Measurements from ENCODE around the gene SULT1A1. TPM values are rescaled to one million over a fixed set of nuclear protein-coding genes. Genes with fewer than 3 reads are reported as not detected.

Gene SULT1A1
- total and polyA plus RNA-seq, 2 of the 8 experiments (the other 6 are each of a cell fraction or from before 2014, with no cell fraction given) = 2.1 to 4.0 TPM

GRCh38 chr16:28563218-28563617, 46.6 kb downstream of the SULT1A1 start:
- Histone ChIP-seq H3K4ac (replicated peaks; ENCODE audit: insufficient read length, low read depth, low read length) (no peak overlapping the region), H3K9ac (replicated peaks in 1 of 4; ENCODE audit: extremely low read depth in 1 of 4, low read depth in 3 of 4, low read length in 3 of 4) (no peak overlapping the region), H4K5ac (ENCODE audit: insufficient read length, low read depth, low read length) (no peak overlapping the region), H3K79me2 (ENCODE audit: control insufficient read depth in 1 of 2, insufficient read depth in 2 of 2, low read length in 2 of 2) (no peaks in the 10 kb centered on the region; a peak in 1 of 4 replicates), H3K27me3 (replicated peaks in 1 of 4; ENCODE audit: control insufficient read depth in 3 of 4, extremely low read depth in 1 of 4, insufficient read depth in 3 of 4, low read length in 3 of 4) (no peaks in the 10 kb centered on the region), H3K4me3 (ENCODE audit: extremely low read depth in 1 of 4, insufficient read depth in 2 of 4, low read depth in 3 of 4, low read length in 4 of 4) (no peak overlapping the region), H2AFZ (ENCODE audit: low read length) (no peak overlapping the region), H3K9me3 (ENCODE audit: insufficient read depth in 2 of 2, low read depth in 1 of 2, low read length in 1 of 2) (peaks cover 7 to 9% of the 10 kb centered on the region in 2 experiments), H4K91ac (replicated peaks; ENCODE audit: insufficient read length, low read length) (no peak overlapping the region), H3K14ac (ENCODE audit: insufficient read length) (no peak overlapping the region), H3K23ac (ENCODE audit: insufficient read length) (no peak overlapping the region), H4K8ac (ENCODE audit: extremely low read depth, insufficient read depth, low read length) (no peak overlapping the region), H3K18ac (ENCODE audit: extremely low read depth, low read length) (no peak overlapping the region), H2AK5ac (ENCODE audit: low read depth, low read length) (no peak overlapping the region), H3K56ac (replicated peaks; ENCODE audit: insufficient read length, low read depth, low read length) (no peak overlapping the region), H2BK15ac (ENCODE audit: low read length) (no peak overlapping the region), H3K4me1 (replicated peaks in 1 of 4; ENCODE audit: control insufficient read depth in 3 of 4, insufficient read depth in 4 of 4, low read length in 3 of 4) (no peaks in the 10 kb centered on the region), H4K20me1 (replicated peaks in 1 of 2; ENCODE audit: control insufficient read depth in 1 of 2, insufficient read depth in 2 of 2, low read length in 2 of 2) (no peaks in the 10 kb centered on the region), H3K79me1 (ENCODE audit: low read depth, low read length) (peaks cover 2% of the 10 kb centered on the region; the same call in 1 of the 2 replicates), H3K23me2 (ENCODE audit: low read depth, low read length) (no peaks in the 10 kb centered on the region), H2BK20ac (ENCODE audit: low read length) (no peak overlapping the region), H2BK120ac (replicated peaks; ENCODE audit: low read depth, low read length) (no peak overlapping the region), H2BK12ac (ENCODE audit: low read depth, low read length) (no peak overlapping the region), H3K27ac (ENCODE audit: low read depth, low read length) (no peak overlapping the region), H2BK5ac (ENCODE audit: low read depth, low read length) (no peak overlapping the region), H3K36me3 (ENCODE audit: control insufficient read depth in 2 of 4, insufficient read depth in 4 of 4, low read length in 3 of 4) (peaks cover 0 to 3% (median 0%) of the 10 kb centered on the region in 4 experiments; a peak in 1 of 8 replicates), H3K4me2 (ENCODE audit: insufficient read depth in 1 of 2, low read depth in 2 of 2, low read length in 2 of 2) (no peak overlapping the region)
- POLR2A ChIA-PET (ENCODE audit: partially characterized antibody) = no interaction called here
- TF ChIP-seq SUZ12 (IDR thresholded peaks at IDR 0.05; ENCODE audit: low read length) = no peak
- no peak for TF ChIP-seq SRF (IDR thresholded peaks at IDR 0.05; ENCODE audit: low read depth, low read length)
- TF ChIP-seq CHD1 (IDR thresholded peaks at IDR 0.05; ENCODE audit: low read depth, low read length) = no peak
- no peak for TF ChIP-seq JUND (IDR thresholded peaks at IDR 0.05; ENCODE audit: low read length)
- no peak for TF ChIP-seq BRCA1 (IDR thresholded peaks at IDR 0.05; ENCODE audit: low read depth, low read length)
- no peak for TF ChIP-seq NANOG (IDR thresholded peaks at IDR 0.05; ENCODE audit: insufficient read depth, low read depth, low read length, poor library complexity, severe bottlenecking)
- no peak for TF ChIP-seq JUN (IDR thresholded peaks at IDR 0.05; ENCODE audit: low read depth, low read length)
- TF ChIP-seq CTBP2 (IDR thresholded peaks at IDR 0.05; ENCODE audit: borderline replicate concordance, insufficient read depth, insufficient read length, low read length) = no peak
- TF ChIP-seq TAF1 (IDR thresholded peaks at IDR 0.05; ENCODE audit: low read depth, low read length) = no peak
- TF ChIP-seq EZH2 (IDR thresholded peaks at IDR 0.05; ENCODE audit: low read depth, low read length, severe bottlenecking) = no peak
- no peak for TF ChIP-seq SP1 (IDR thresholded peaks at IDR 0.05; ENCODE audit: low read depth, low read length)
- 90% methylated on average over 6 of the region's 6 CpGs; no CpG with 5 or more reads in 1 of the 2 experiments for WGBS, 2 experiments (ENCODE audit: extremely low coverage in 1 of 2, insufficient coverage in 1 of 2, insufficient read length in 1 of 2, insufficient replicate concordance in 2 of 2, low coverage in 1 of 2, low lambda C conversion rate in 2 of 2, missing lambda C conversion rate in 1 of 2)
- DNase-seq (ENCODE audit: low read depth in 1 of 2, low spot score in 2 of 2) = no peak
- CTCF ChIA-PET (ENCODE audit: partially characterized antibody) = no interaction called here
- no peak for FAIRE-seq

All from H1 (cell line).